SU-DHL-6 (cell line): ENCODE measurements around the gene MAP4K1.

Source experiments
- H2AFZ ChIP-seq: fragments of 200-600 bp; sonication (generic); 2 replicates; pipeline ENCODE4 v1.6.1; 2014; ENCODE audit warnings: low read depth, mild to moderate bottlenecking, moderate library complexity, mixed read lengths, antibody characterized with exemption, low read length; ENCODE audit not compliant: severe bottlenecking
- H3F3A ChIP-seq: fragments of 200-600 bp; shearing (Covaris generic); 2 replicates; pipeline ENCODE4 v1.6.0; 2016; ENCODE audit warnings: antibody characterized with exemption, mild to moderate bottlenecking; ENCODE audit not compliant: insufficient read depth
- H3K27ac ChIP-seq: fragments of 200-600 bp; sonication (generic); 2 replicates; pipeline ENCODE4 v1.5.1; 2016; ENCODE audit warnings: low read depth, mild to moderate bottlenecking, low read length, moderate library complexity, mixed read lengths
- H3K27me3 ChIP-seq: fragments of 200-600 bp; sonication (generic), shearing (Covaris generic); 2 replicates; pipeline ENCODE4 v1.6.0; 2014; ENCODE audit warnings: mild to moderate bottlenecking, low read length
- H3K36me3 ChIP-seq: fragments of 200-600 bp; sonication (generic); 2 replicates; pipeline ENCODE4 v1.6.1; 2014; ENCODE audit warnings: mild to moderate bottlenecking, low read length, mixed read lengths
- H3K4me2 ChIP-seq: fragments of 300-600, 200-600 bp; shearing (Covaris generic), sonication (generic); 2 replicates; pipeline ENCODE4 v1.6.0; 2014; ENCODE audit warnings: low read length, low read depth, mild to moderate bottlenecking; ENCODE audit not compliant: poor library complexity, severe bottlenecking
- H3K4me3 ChIP-seq: fragments of 200-600 bp; sonication (generic); 2 replicates; pipeline ENCODE4 v1.5.1; 2014; ENCODE audit warnings: antibody characterized with exemption, low read length, mild to moderate bottlenecking, mixed read lengths; ENCODE audit not compliant: insufficient read depth, poor library complexity, severe bottlenecking
- H3K79me2 ChIP-seq: fragments of 200-600 bp; sonication (generic); 2 replicates; pipeline ENCODE4 v1.6.1; 2014; ENCODE audit warnings: mild to moderate bottlenecking, low read length, moderate library complexity; ENCODE audit not compliant: insufficient read depth
- H3K9ac ChIP-seq: fragments of 200-600 bp; sonication (generic); 2 replicates; pipeline ENCODE4 v1.7.0; 2014; ENCODE audit warnings: mild to moderate bottlenecking, low read length
- H3K9me2 ChIP-seq: fragments of 200-600 bp; sonication (generic); replicated peaks from 2 replicates; pipeline ENCODE4 v1.6.1; 2014; ENCODE audit warnings: low read length; ENCODE audit not compliant: insufficient read depth
- H3K9me3 ChIP-seq: fragments of 200-600 bp; sonication (generic); 2 replicates; pipeline ENCODE4 v1.6.1; 2014; ENCODE audit warnings: low read length, mixed read lengths; ENCODE audit not compliant: insufficient read depth
- H4K20me1 ChIP-seq: fragments of 200-600 bp; sonication (generic); 2 replicates; pipeline ENCODE4 v1.6.1; 2014; ENCODE audit warnings: low read depth, mild to moderate bottlenecking, antibody characterized with exemption, low read length, moderate library complexity, mixed read lengths
- CTCF ChIP-seq: fragments of 200-600 bp; sonication (generic); IDR thresholded peaks from one replicate; pipeline ENCODE4 v1.5.1; 2017; ENCODE audit warnings: antibody characterized with exemption, mild to moderate bottlenecking, low read length, moderate library complexity; ENCODE audit not compliant: insufficient read depth, poor library complexity, severe bottlenecking
- EZH2phosphoT487 ChIP-seq: fragments of 200-600 bp; sonication (generic), shearing (Covaris generic); conservative IDR thresholded peaks from 2 replicates; pipeline ENCODE4 v1.6.1; 2018; ENCODE audit warnings: mild to moderate bottlenecking, antibody characterized with exemption, low read length, moderate library complexity, mixed read lengths

The MAP4K1 gene

GRCh38 chr19:38557205-38557799 is 60.5 kb downstream of the MAP4K1 start:
- H3K4me3 ChIP-seq: no peak overlapping the region
- H3K27me3 ChIP-seq: no peaks in the 10 kb centered on the region
- no peak overlapping the region for H3K4me2 ChIP-seq
- H3K9me2 ChIP-seq: no peaks in the 10 kb centered on the region
- H3K9ac ChIP-seq: no peak overlapping the region
- no peak overlapping the region for H2AFZ ChIP-seq
- H3K36me3 ChIP-seq: no peaks in the 10 kb centered on the region
- no peak overlapping the region for H3K27ac ChIP-seq
- 0 out of 2 replicates have a peak, but pooled peaks cover 7% of the 10 kb centered on the region for H3F3A ChIP-seq
- no peaks in the 10 kb centered on the region for H3K9me3 ChIP-seq
- H3K79me2 ChIP-seq: no peaks in the 10 kb centered on the region
- H4K20me1 ChIP-seq: no peaks in the 10 kb centered on the region
- TF ChIP-seq EZH2phosphoT487 (no peak), CTCF (no peak)

- TF ChIP-seq CTCF: no peak
- no peak for TF ChIP-seq EZH2phosphoT487
- H3K79me2 ChIP-seq: no peaks in the 10 kb centered on the region
- no peak overlapping the region for H2AFZ ChIP-seq
Measured at GRCh38 chr19:38556521-38557174, 61.1 kb downstream of the MAP4K1 start.

GRCh38 chr19:38555200-38555599 is 62.6 kb downstream of the MAP4K1 start:
- 0 out of 2 replicates have a peak, but pooled peaks cover 6% of the 10 kb centered on the region for H3F3A ChIP-seq
- no peaks in the 10 kb centered on the region for H3K79me2 ChIP-seq
- no peaks in the 10 kb centered on the region for H3K9me3 ChIP-seq
- H3K4me3 ChIP-seq: no peak overlapping the region
- H3K27ac ChIP-seq: no peak overlapping the region
- no peaks in the 10 kb centered on the region for H3K9me2 ChIP-seq
- H2AFZ ChIP-seq: no peak overlapping the region
- TF ChIP-seq EZH2phosphoT487 (no peak), CTCF (no peak)
- H3K4me2 ChIP-seq: no peak overlapping the region
- no peaks in the 10 kb centered on the region for H3K36me3 ChIP-seq
- no peaks in the 10 kb centered on the region for H4K20me1 ChIP-seq
- no peak overlapping the region for H3K9ac ChIP-seq
- H3K27me3 ChIP-seq: no peaks in the 10 kb centered on the region

More at GRCh38 chr19:38556521-38557174, 61.1 kb downstream of the MAP4K1 start:
- Histone ChIP-seq H3K36me3 (no peaks in the 10 kb centered on the region), H3K27ac (no peak overlapping the region), H3F3A (0 out of 2 replicates have a peak, but pooled peaks cover 7% of the 10 kb centered on the region), H4K20me1 (no peaks in the 10 kb centered on the region), H3K9me3 (no peaks in the 10 kb centered on the region), H3K9ac (no peak overlapping the region), H3K9me2 (no peaks in the 10 kb centered on the region), H3K4me2 (no peak overlapping the region), H3K27me3 (no peaks in the 10 kb centered on the region), H3K4me3 (no peak overlapping the region)
